ENCODE measurements around the gene BABAM2.

The BABAM2 gene

DNA sequence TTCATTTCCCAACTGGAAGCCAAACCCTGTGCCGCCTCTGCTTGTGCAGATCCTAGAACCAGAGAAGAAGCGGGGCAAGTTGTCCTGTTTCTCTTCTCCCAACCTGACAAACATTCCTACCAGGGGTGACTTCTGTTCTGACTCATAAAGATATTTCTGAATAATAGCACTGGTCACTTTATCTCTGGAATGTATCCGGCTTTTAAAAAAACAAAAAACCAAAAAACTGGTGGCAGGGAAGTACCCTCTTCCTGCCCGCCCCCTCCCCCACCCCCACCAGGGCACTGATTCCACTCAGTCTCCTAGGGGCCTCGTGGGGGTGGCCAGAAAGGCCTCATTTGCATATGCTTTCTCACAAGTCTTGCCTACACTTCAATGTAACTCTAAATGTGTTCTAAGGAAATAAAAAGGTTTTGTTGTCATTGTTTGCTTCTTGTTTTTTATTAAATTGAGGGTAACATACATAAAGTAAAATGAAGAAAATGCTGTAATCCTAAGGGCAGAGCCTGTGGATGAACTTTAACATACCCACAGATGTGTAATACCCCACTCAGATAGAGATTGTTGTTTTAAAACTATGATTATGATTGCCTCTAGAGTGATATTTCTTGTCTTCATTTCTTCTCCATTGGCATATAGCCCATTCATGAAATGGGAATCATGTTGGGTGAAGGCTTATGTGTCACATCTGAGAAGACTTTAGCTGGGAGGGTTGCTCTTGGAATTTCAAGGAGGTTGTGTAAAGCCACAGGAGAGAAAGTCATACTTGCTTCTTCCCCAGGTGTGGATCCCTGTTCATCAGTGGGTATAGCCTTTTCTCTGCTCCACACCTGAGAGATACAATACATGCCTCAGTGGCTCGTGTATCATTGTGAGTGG lies 496.8 kb downstream of the BABAM2 start:
- ATAC-seq (no peak), DNase-seq (no peak)
- no peak overlapping the region for H3K4me3 Mint-ChIP-seq
- peaks cover 44% of the 10 kb centered on the region for H3K4me1 Mint-ChIP-seq
- peak overlapping the region; percentile 36 for H3K27ac Mint-ChIP-seq
- no peaks in the 10 kb centered on the region for H3K27me3 Mint-ChIP-seq
- H3K36me3 Mint-ChIP-seq (ENCODE audit: low read depth), result no peaks in the 10 kb centered on the region
- no peaks in the 10 kb centered on the region for H3K9me3 Mint-ChIP-seq
